Measurements from ENCODE around the gene FGD4. TPM values are rescaled to one million over a fixed set of nuclear protein-coding genes. Genes with fewer than 3 reads are reported as not detected.

The FGD4 gene
- total and polyA plus RNA-seq, 5 donors, result 3.5 to 12.5 (median 10.7) TPM

- no peak overlapping the region for H3K27ac ChIP-seq (ENCODE audit: low read length)
- H3K27me3 ChIP-seq (ENCODE audit: control insufficient read depth, insufficient read depth), result no peaks in the 10 kb centered on the region
- DNase-seq (no peak), ATAC-seq (no peak)
- H3K4me3 ChIP-seq (ENCODE audit: low read length), result no peak overlapping the region
- H3K4me1 ChIP-seq (ENCODE audit: control insufficient read depth, insufficient read depth, low read length), result no peaks in the 10 kb centered on the region
- H3K9me3 ChIP-seq (ENCODE audit: control insufficient read depth, low read length), result no peaks in the 10 kb centered on the region
- WGBS, result 94% methylated on average over 10 of the region's 10 CpGs
- intact Hi-C loops (cut with DNase I), result no loop called here
Measured at GRCh38 chr12:32379213-32379612, 20.1 kb upstream of the FGD4 start.

GRCh38 chr12:32379667-32380066 lies 19.7 kb upstream of the FGD4 start:
- H3K4me3 ChIP-seq (ENCODE audit: low read length), result no peak overlapping the region
- no peak overlapping the region for H3K27ac ChIP-seq (ENCODE audit: low read length)
- DNase-seq (no peak), ATAC-seq (no peak)
- intact Hi-C loops (cut with DNase I), result no loop called here
- H3K4me1 ChIP-seq (ENCODE audit: control insufficient read depth, insufficient read depth, low read length), result no peaks in the 10 kb centered on the region
- no peaks in the 10 kb centered on the region for H3K27me3 ChIP-seq (ENCODE audit: control insufficient read depth, insufficient read depth)
- H3K9me3 ChIP-seq (ENCODE audit: control insufficient read depth, low read length), result no peaks in the 10 kb centered on the region
- WGBS, result 86% methylated on average over 8 of the region's 8 CpGs

GRCh38 chr12:32382226-32382625 lies 17.1 kb upstream of the FGD4 start:
- no peak for DNase-seq
- H3K27me3 ChIP-seq (ENCODE audit: control insufficient read depth, insufficient read depth), result no peaks in the 10 kb centered on the region
- no peaks in the 10 kb centered on the region for H3K4me1 ChIP-seq (ENCODE audit: control insufficient read depth, insufficient read depth, low read length)
- H3K9me3 ChIP-seq (ENCODE audit: control insufficient read depth, low read length), result no peaks in the 10 kb centered on the region
- no peak for ATAC-seq
- 82% methylated on average over 2 of the region's 2 CpGs for WGBS
- no peak overlapping the region for H3K4me3 ChIP-seq (ENCODE audit: low read length)
- H3K27ac ChIP-seq (ENCODE audit: low read length), result no peak overlapping the region
- intact Hi-C loops (cut with DNase I), result no loop called here

GRCh38 chr12:32390572-32391219 lies 8.7 kb upstream of the FGD4 start:
- Histone ChIP-seq H3K4me3 (ENCODE audit: low read length) (peak overlapping the region; percentile 30), H3K27me3 (ENCODE audit: control insufficient read depth, insufficient read depth) (no peaks in the 10 kb centered on the region), H3K27ac (ENCODE audit: low read length) (no peak overlapping the region), H3K9me3 (ENCODE audit: control insufficient read depth, low read length) (no peaks in the 10 kb centered on the region), H3K4me1 (ENCODE audit: control insufficient read depth, insufficient read depth, low read length) (no peaks in the 10 kb centered on the region)
- peak; percentile 59 to 62 for ATAC-seq
- peak in 2 of 3 donors; percentile 68 to 73 for DNase-seq
- intact Hi-C loops (cut with DNase I), result no loop called here
- WGBS, result 28% methylated on average over 47 of the region's 47 CpGs

- DNase-seq (no peak), ATAC-seq (no peak)
- Histone ChIP-seq H3K4me1 (ENCODE audit: control insufficient read depth, insufficient read depth, low read length) (no peaks in the 10 kb centered on the region), H3K27ac (ENCODE audit: low read length) (no peak overlapping the region), H3K4me3 (ENCODE audit: low read length) (no peak overlapping the region), H3K27me3 (ENCODE audit: control insufficient read depth, insufficient read depth) (no peaks in the 10 kb centered on the region), H3K9me3 (ENCODE audit: control insufficient read depth, low read length) (no peaks in the 10 kb centered on the region)
- intact Hi-C loops (cut with DNase I), result no loop called here
Measured at GRCh38 chr12:32395026-32395425, 4.3 kb upstream of the FGD4 start.

- no peaks in the 10 kb centered on the region for H3K27me3 ChIP-seq (ENCODE audit: control insufficient read depth, insufficient read depth)
- ATAC-seq (no peak), DNase-seq (no peak)
- intact Hi-C loops (cut with DNase I), result no loop called here
- 57% methylated on average over 4 of the region's 4 CpGs for WGBS
- H3K4me3 ChIP-seq (ENCODE audit: low read length), result no peak overlapping the region
- no peak overlapping the region for H3K27ac ChIP-seq (ENCODE audit: low read length)
- H3K9me3 ChIP-seq (ENCODE audit: control insufficient read depth, low read length), result no peaks in the 10 kb centered on the region
- no peaks in the 10 kb centered on the region for H3K4me1 ChIP-seq (ENCODE audit: control insufficient read depth, insufficient read depth, low read length)
Measured at GRCh38 chr12:32397696-32398095, 1.7 kb upstream of the FGD4 start.

- H3K4me3 ChIP-seq (ENCODE audit: low read length), result no peak overlapping the region
- WGBS, result 95% methylated on average over 4 of the region's 4 CpGs
- no peaks in the 10 kb centered on the region for H3K27me3 ChIP-seq (ENCODE audit: control insufficient read depth, insufficient read depth)
- no peaks in the 10 kb centered on the region for H3K9me3 ChIP-seq (ENCODE audit: control insufficient read depth, low read length)
- no peak for ATAC-seq
- DNase-seq, result no peak
- intact Hi-C loops (cut with DNase I), result no loop called here
- no peak overlapping the region for H3K27ac ChIP-seq (ENCODE audit: low read length)
- no peaks in the 10 kb centered on the region for H3K4me1 ChIP-seq (ENCODE audit: control insufficient read depth, insufficient read depth, low read length)
Measured at GRCh38 chr12:32398181-32398580, 1.2 kb upstream of the FGD4 start.

- no peaks in the 10 kb centered on the region for H3K4me1 ChIP-seq (ENCODE audit: control insufficient read depth, insufficient read depth, low read length)
- no peaks in the 10 kb centered on the region for H3K27me3 ChIP-seq (ENCODE audit: control insufficient read depth, insufficient read depth)
- ATAC-seq (no peak), DNase-seq (no peak)
- WGBS, result 3% methylated on average over 36 of the region's 36 CpGs
- intact Hi-C loops (cut with DNase I), result no loop called here
- peak overlapping the region; percentile 87 for H3K27ac ChIP-seq (ENCODE audit: low read length)
- peak overlapping the region; percentile 77 for H3K4me3 ChIP-seq (ENCODE audit: low read length)
- H3K9me3 ChIP-seq (ENCODE audit: control insufficient read depth, low read length), result no peaks in the 10 kb centered on the region
Measured at GRCh38 chr12:32398816-32399369, 465 bp upstream of the FGD4 start.

- DNase-seq, result no peak
- H3K4me1 ChIP-seq (ENCODE audit: control insufficient read depth, insufficient read depth, low read length), result no peaks in the 10 kb centered on the region
- H3K9me3 ChIP-seq (ENCODE audit: control insufficient read depth, low read length), result no peaks in the 10 kb centered on the region
- WGBS, result 20% methylated on average over 15 of the region's 15 CpGs
- peak overlapping the region; percentile 77 for H3K4me3 ChIP-seq (ENCODE audit: low read length)
- H3K27ac ChIP-seq (ENCODE audit: low read length), result peak overlapping the region; percentile 81
- intact Hi-C loops (cut with DNase I), result no loop called here
- H3K27me3 ChIP-seq (ENCODE audit: control insufficient read depth, insufficient read depth), result no peaks in the 10 kb centered on the region
- ATAC-seq, result peak; percentile 27 to 34
Measured at GRCh38 chr12:32400114-32400672, 835 bp downstream of the FGD4 start.

GRCh38 chr12:32400866-32401265 lies 1.5 kb downstream of the FGD4 start:
- 54% methylated on average over 2 of the region's 2 CpGs for WGBS
- Histone ChIP-seq H3K27ac (ENCODE audit: low read length) (no peak overlapping the region), H3K4me3 (ENCODE audit: low read length) (peak overlapping the region; percentile 77), H3K4me1 (ENCODE audit: control insufficient read depth, insufficient read depth, low read length) (no peaks in the 10 kb centered on the region), H3K27me3 (ENCODE audit: control insufficient read depth, insufficient read depth) (no peaks in the 10 kb centered on the region), H3K9me3 (ENCODE audit: control insufficient read depth, low read length) (no peaks in the 10 kb centered on the region)
- intact Hi-C loops (cut with DNase I), result no loop called here
- DNase-seq, result no peak
- no peak for ATAC-seq

GRCh38 chr12:32402170-32402569 lies 2.8 kb downstream of the FGD4 start:
- no peak overlapping the region for H3K4me3 ChIP-seq (ENCODE audit: low read length)
- H3K27ac ChIP-seq (ENCODE audit: low read length), result no peak overlapping the region
- intact Hi-C loops (cut with DNase I), result no loop called here
- WGBS, result 88% methylated on average over 10 of the region's 10 CpGs
- DNase-seq (no peak), ATAC-seq (no peak)
- no peaks in the 10 kb centered on the region for H3K27me3 ChIP-seq (ENCODE audit: control insufficient read depth, insufficient read depth)
- no peaks in the 10 kb centered on the region for H3K4me1 ChIP-seq (ENCODE audit: control insufficient read depth, insufficient read depth, low read length)
- H3K9me3 ChIP-seq (ENCODE audit: control insufficient read depth, low read length), result no peaks in the 10 kb centered on the region

Data from right cardiac atrium (tissue), 5 donors.